Keratinocyte (primary cell): ENCODE data around the gene ALG13.
"Not testable (repeated sequence)": the region's sequence is repeated elsewhere in the genome, so short reads cannot be mapped to it uniquely, and the experiment has no call there.

Experiments
- EZH2 ChIP-seq: IDR thresholded peaks from one replicate; pipeline ENCODE4 v1.6.1; 2012; ENCODE audit warnings: inconsistent platforms, mild to moderate bottlenecking, low read length, moderate library complexity
- TF ChIP-seq, protein P1 (sequence below), 3 experiments: IDR thresholded peaks in 1 of 3; conservative IDR thresholded peaks in 1 of 3; optimal IDR thresholded peaks in 1 of 3; 2 replicates in 2 of 3; 3 replicates in 1 of 3; pipeline versions ENCODE3 to v1.5.1; 2011; ENCODE audit warnings: low read length in 3 of 3, mild to moderate bottlenecking in 3 of 3, moderate library complexity in 2 of 3, control low read depth in 1 of 3, inconsistent platforms in 1 of 3; ENCODE audit not compliant: insufficient read depth in 2 of 3; ENCODE audit errors: extremely low read depth in 1 of 3

GRCh38 chrX:111645165-111645564 is 35.8 kb upstream of the ALG13 start:
- TF ChIP-seq, protein P1, sequence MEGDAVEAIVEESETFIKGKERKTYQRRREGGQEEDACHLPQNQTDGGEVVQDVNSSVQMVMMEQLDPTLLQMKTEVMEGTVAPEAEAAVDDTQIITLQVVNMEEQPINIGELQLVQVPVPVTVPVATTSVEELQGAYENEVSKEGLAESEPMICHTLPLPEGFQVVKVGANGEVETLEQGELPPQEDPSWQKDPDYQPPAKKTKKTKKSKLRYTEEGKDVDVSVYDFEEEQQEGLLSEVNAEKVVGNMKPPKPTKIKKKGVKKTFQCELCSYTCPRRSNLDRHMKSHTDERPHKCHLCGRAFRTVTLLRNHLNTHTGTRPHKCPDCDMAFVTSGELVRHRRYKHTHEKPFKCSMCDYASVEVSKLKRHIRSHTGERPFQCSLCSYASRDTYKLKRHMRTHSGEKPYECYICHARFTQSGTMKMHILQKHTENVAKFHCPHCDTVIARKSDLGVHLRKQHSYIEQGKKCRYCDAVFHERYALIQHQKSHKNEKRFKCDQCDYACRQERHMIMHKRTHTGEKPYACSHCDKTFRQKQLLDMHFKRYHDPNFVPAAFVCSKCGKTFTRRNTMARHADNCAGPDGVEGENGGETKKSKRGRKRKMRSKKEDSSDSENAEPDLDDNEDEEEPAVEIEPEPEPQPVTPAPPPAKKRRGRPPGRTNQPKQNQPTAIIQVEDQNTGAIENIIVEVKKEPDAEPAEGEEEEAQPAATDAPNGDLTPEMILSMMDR (optimal IDR thresholded peaks at IDR 0.05 in 1 of 3, IDR thresholded peaks at IDR 0.05 in 1 of 3, conservative IDR thresholded peaks at IDR 0.05 in 1 of 3; ENCODE audit: extremely low read depth in 1 of 3, insufficient read depth in 2 of 3, low read length in 3 of 3) = not testable (repeated sequence)
- not testable (repeated sequence) for TF ChIP-seq EZH2
